Measurements from ENCODE around the gene CDKAL1.

CDKAL1 gene

DNA sequence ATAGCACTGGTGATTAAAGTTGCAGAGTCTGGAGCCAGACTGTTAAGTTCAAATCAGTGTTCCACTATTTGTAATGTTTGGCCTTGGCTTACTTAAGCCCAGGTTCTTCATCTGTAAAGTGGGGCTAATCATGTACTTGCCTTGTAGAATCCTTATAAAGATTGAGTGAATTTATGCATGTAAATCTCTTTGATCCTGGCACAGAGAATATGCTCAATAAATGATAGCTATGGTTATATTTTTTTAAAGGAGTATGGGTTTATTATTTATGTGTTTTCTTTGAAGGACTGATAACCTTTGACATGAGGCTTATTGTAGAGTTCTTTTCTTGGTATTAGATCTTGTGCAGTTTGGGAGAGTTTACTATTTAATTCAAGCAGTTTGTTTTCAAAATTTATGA is 89.5 kb downstream of the CDKAL1 start:
- no peaks in the 10 kb centered on the region for H3K27me3 ChIP-seq (ENCODE audit: control insufficient read depth, insufficient read depth, low read length)
- no peaks in the 10 kb centered on the region for H3K79me2 ChIP-seq
- TF ChIP-seq, protein P1, sequence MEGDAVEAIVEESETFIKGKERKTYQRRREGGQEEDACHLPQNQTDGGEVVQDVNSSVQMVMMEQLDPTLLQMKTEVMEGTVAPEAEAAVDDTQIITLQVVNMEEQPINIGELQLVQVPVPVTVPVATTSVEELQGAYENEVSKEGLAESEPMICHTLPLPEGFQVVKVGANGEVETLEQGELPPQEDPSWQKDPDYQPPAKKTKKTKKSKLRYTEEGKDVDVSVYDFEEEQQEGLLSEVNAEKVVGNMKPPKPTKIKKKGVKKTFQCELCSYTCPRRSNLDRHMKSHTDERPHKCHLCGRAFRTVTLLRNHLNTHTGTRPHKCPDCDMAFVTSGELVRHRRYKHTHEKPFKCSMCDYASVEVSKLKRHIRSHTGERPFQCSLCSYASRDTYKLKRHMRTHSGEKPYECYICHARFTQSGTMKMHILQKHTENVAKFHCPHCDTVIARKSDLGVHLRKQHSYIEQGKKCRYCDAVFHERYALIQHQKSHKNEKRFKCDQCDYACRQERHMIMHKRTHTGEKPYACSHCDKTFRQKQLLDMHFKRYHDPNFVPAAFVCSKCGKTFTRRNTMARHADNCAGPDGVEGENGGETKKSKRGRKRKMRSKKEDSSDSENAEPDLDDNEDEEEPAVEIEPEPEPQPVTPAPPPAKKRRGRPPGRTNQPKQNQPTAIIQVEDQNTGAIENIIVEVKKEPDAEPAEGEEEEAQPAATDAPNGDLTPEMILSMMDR (IDR thresholded peaks at IDR 0.05), result no peak
- H3K4me3 ChIP-seq (ENCODE audit: low read depth, low read length), result no peak overlapping the region
- H3K36me3 ChIP-seq (ENCODE audit: control insufficient read depth, insufficient read depth, low read length), result no peaks in the 10 kb centered on the region
- H3K9me3 ChIP-seq (ENCODE audit: control insufficient read depth, low read length), result no peaks in the 10 kb centered on the region
- H2AFZ ChIP-seq, result no peak overlapping the region
- H3K9ac ChIP-seq, result no peak overlapping the region
- H3K4me1 ChIP-seq, result no peaks in the 10 kb centered on the region
- no peak overlapping the region for H3K27ac ChIP-seq
- H3K4me2 ChIP-seq (ENCODE audit: low read length), result no peak overlapping the region

DNA sequence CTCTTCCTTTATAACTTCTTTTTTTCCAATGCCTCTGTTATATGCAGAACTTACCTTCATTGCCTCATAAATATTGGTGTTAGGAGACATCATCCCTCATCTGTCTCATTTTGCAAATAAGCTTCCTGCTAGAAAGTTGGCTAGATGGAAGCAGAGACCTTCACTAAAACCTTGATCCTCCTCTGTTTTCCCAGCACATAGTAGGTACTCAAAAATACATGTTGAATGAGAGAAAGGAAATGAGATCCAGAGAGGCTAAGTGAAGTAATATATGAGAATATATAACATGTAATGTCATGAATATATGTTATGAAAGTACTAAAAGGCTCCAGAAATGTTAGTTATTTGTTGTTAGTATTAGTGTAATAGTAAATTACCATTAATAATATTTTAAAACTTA is 91.9 kb downstream of the CDKAL1 start:
- TF ChIP-seq, protein P1 (IDR thresholded peaks at IDR 0.05), result no peak
- Histone ChIP-seq H3K27me3 (ENCODE audit: control insufficient read depth, insufficient read depth, low read length) (no peaks in the 10 kb centered on the region), H3K4me3 (ENCODE audit: low read depth, low read length) (no peak overlapping the region), H3K79me2 (no peaks in the 10 kb centered on the region), H3K4me1 (no peaks in the 10 kb centered on the region), H3K9ac (no peak overlapping the region), H3K9me3 (ENCODE audit: control insufficient read depth, low read length) (no peaks in the 10 kb centered on the region), H3K4me2 (ENCODE audit: low read length) (no peak overlapping the region), H2AFZ (no peak overlapping the region), H3K27ac (no peak overlapping the region), H3K36me3 (ENCODE audit: control insufficient read depth, insufficient read depth, low read length) (no peaks in the 10 kb centered on the region)

DNA sequence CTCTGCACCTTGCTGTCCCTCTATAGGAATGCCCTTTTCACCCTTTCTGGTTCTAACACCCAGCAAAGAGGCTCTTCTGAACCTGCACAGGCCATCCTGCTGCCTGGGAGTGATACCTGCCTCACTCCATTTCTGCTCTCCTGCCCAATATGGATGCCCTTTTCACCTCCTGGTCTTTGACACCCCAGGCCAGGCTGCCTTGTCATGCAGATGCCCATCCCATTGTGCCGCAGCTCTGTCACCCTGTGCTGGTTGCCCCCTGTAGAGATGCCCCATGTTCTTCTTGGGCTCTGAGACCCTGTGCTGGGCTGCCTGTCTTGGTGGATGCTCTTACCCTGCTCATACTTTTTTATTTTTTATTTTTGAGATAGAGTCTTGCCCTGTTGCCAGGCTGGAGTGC is 95.3 kb downstream of the CDKAL1 start:
- TF ChIP-seq, protein P1 (IDR thresholded peaks at IDR 0.05), result no peak
- no peak overlapping the region for H3K9ac ChIP-seq
- no peaks in the 10 kb centered on the region for H3K36me3 ChIP-seq (ENCODE audit: control insufficient read depth, insufficient read depth, low read length)
- H3K9me3 ChIP-seq (ENCODE audit: control insufficient read depth, low read length), result no peaks in the 10 kb centered on the region
- no peaks in the 10 kb centered on the region for H3K4me1 ChIP-seq
- no peak overlapping the region for H3K4me3 ChIP-seq (ENCODE audit: low read depth, low read length)
- no peaks in the 10 kb centered on the region for H3K27me3 ChIP-seq (ENCODE audit: control insufficient read depth, insufficient read depth, low read length)
- no peak overlapping the region for H3K27ac ChIP-seq
- no peak overlapping the region for H3K4me2 ChIP-seq (ENCODE audit: low read length)
- peaks cover 4% of the 10 kb centered on the region for H3K79me2 ChIP-seq
- no peak overlapping the region for H2AFZ ChIP-seq

DNA sequence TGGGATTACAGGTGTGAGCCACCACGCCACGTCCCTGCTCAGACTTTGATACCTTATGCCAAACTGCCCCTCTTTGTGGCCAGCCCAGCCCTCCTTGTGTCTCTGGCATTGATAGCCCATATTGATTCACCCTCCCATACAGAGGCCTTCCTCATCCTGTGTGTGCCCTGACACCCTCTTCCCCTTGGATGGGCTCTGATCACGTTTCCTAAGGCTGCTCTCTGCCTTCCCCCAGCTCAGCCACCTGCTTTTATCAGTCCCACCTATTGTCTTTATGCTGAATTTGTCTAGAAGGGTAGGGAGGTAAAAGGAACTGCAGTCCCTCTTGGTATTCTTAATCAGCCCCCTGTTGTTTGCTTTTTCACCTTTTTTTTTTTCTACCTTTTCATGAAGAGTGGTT is 95.9 kb downstream of the CDKAL1 start:
- no peaks in the 10 kb centered on the region for H3K36me3 ChIP-seq (ENCODE audit: control insufficient read depth, insufficient read depth, low read length)
- H2AFZ ChIP-seq, result no peak overlapping the region
- H3K9me3 ChIP-seq (ENCODE audit: control insufficient read depth, low read length), result no peaks in the 10 kb centered on the region
- no peaks in the 10 kb centered on the region for H3K27me3 ChIP-seq (ENCODE audit: control insufficient read depth, insufficient read depth, low read length)
- no peaks in the 10 kb centered on the region for H3K4me1 ChIP-seq
- no peak overlapping the region for H3K9ac ChIP-seq
- H3K4me3 ChIP-seq (ENCODE audit: low read depth, low read length), result no peak overlapping the region
- no peak overlapping the region for H3K27ac ChIP-seq
- peaks cover 4% of the 10 kb centered on the region for H3K79me2 ChIP-seq
- no peak overlapping the region for H3K4me2 ChIP-seq (ENCODE audit: low read length)
- TF ChIP-seq, protein P1 (IDR thresholded peaks at IDR 0.05), result no peak

DNA sequence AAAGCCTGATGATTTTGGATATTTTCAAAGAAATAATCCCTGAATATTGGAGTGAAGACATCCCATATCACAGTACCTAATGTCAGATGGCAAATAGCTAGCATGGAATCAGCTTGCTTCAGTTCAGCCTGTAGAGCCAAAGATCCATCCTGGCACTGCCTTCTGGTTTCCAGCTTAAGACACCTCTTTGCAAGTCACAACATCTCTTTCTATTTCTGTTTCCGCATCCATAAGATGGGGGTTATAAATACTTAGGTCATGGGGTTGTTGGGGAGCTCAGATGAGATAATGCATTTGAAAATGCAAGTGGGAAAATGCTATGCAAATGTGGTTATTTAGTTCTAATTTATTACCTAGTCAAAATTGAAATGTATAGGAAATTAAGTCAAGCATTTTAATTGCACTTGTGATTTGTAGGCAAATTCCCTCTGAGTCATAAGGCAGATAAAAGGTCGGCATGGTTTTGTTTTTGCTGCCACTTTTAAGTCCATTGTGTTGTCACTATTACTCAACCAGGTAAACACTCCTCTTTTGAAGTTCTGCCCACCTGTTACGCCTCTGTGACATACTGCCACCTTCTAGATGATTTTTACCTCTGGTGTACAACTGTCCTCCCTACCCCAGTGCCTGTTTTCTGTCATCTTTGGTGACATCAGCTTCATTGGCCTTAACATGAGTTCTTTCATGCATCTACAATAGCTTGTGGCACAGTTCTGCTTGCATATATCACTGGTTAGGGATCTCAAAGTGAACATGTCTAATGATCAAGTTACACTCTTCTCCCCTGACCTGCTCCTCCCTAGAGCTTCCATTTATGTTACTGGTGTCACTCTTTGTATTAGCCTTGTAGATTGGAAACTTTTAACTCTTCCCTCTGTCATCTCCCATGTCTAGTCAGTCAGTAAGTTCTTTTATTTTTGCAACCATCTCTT is 96.6 kb downstream of the CDKAL1 start:
- Histone ChIP-seq H3K4me2 (ENCODE audit: low read length) (no peak overlapping the region), H3K9ac (no peak overlapping the region), H3K27ac (no peak overlapping the region), H3K4me3 (ENCODE audit: low read depth, low read length) (no peak overlapping the region), H3K27me3 (ENCODE audit: control insufficient read depth, insufficient read depth, low read length) (no peaks in the 10 kb centered on the region), H3K36me3 (ENCODE audit: control insufficient read depth, insufficient read depth, low read length) (no peaks in the 10 kb centered on the region), H3K9me3 (ENCODE audit: control insufficient read depth, low read length) (no peaks in the 10 kb centered on the region), H3K4me1 (no peaks in the 10 kb centered on the region), H2AFZ (no peak overlapping the region), H3K79me2 (peaks cover 4% of the 10 kb centered on the region)
- TF ChIP-seq, protein P1 (IDR thresholded peaks at IDR 0.05), result no peak

All from parathyroid adenoma (tissue), 2 donors.